ENCODE results near the gene PPFIA3.

- TF ChIP-seq CTCF (IDR thresholded peaks at IDR 0.05 in 8 of 11, conservative IDR thresholded peaks at IDR 0.05 in 3 of 11) = no peak
- no peak for TF ChIP-seq POLR2AphosphoS5 (IDR thresholded peaks at IDR 0.05)
Measured at GRCh38 chr19:49098795-49099194, 20.5 kb upstream of the PPFIA3 start.

Data from spleen (tissue), 7 donors.